ENCODE measurements around the gene TRIM2.
"Not testable (repeated sequence)": the region's sequence is repeated elsewhere in the genome, so short reads cannot be mapped to it uniquely, and the experiment has no call there.

The TRIM2 gene

GRCh38 chr4:153204247-153204671, at the start of gene TRIM2:
Gene TRIM2 (plus strand): TSS chr4:153204443. CDS start chr4:153204531, 88 bp downstream.
- DNase-seq (ENCODE audit: low read depth, low spot score), result no peak

GRCh38 chr4:153155686-153156085, 48.6 kb upstream of the TRIM2 start:
- DNase-seq (ENCODE audit: low read depth, low spot score), result no peak

- no peak for DNase-seq (ENCODE audit: low read depth, low spot score)
Observed at GRCh38 chr4:153156263-153156662, 48.0 kb upstream of the TRIM2 start.

- DNase-seq (ENCODE audit: low read depth, low spot score), result no peak
Observed at GRCh38 chr4:153156721-153157120, 47.5 kb upstream of the TRIM2 start.

GRCh38 chr4:153159016-153159415, 45.2 kb upstream of the TRIM2 start:
- DNase-seq (ENCODE audit: low read depth, low spot score), result no peak

- DNase-seq (ENCODE audit: low read depth, low spot score), result no peak
Observed at GRCh38 chr4:153159728-153160221, 44.5 kb upstream of the TRIM2 start.

- DNase-seq (ENCODE audit: low read depth, low spot score), result no peak
Observed at GRCh38 chr4:153160821-153161220, 43.4 kb upstream of the TRIM2 start.

GRCh38 chr4:153161226-153161963, 42.8 kb upstream of the TRIM2 start:
- DNase-seq (ENCODE audit: low read depth, low spot score), result no peak

GRCh38 chr4:153165236-153165635, 39.0 kb upstream of the TRIM2 start:
- DNase-seq (ENCODE audit: low read depth, low spot score), result not testable (repeated sequence)

- DNase-seq (ENCODE audit: low read depth, low spot score), result no peak
Observed at GRCh38 chr4:153166716-153167501, 37.3 kb upstream of the TRIM2 start.

GRCh38 chr4:153169776-153170175, 34.5 kb upstream of the TRIM2 start:
- no peak for DNase-seq (ENCODE audit: low read depth, low spot score)

- DNase-seq (ENCODE audit: low read depth, low spot score), result no peak
Observed at GRCh38 chr4:153170407-153170806, 33.8 kb upstream of the TRIM2 start.

- no peak for DNase-seq (ENCODE audit: low read depth, low spot score)
Observed at GRCh38 chr4:153174821-153175567, 29.2 kb upstream of the TRIM2 start.

GRCh38 chr4:153176938-153177337, 27.3 kb upstream of the TRIM2 start:
- DNase-seq (ENCODE audit: low read depth, low spot score), result no peak

- no peak for DNase-seq (ENCODE audit: low read depth, low spot score)
Observed at GRCh38 chr4:153177841-153178240, 26.4 kb upstream of the TRIM2 start.

- no peak for DNase-seq (ENCODE audit: low read depth, low spot score)
Observed at GRCh38 chr4:153179100-153179499, 25.1 kb upstream of the TRIM2 start.

- DNase-seq (ENCODE audit: low read depth, low spot score), result no peak
Observed at GRCh38 chr4:153181293-153181692, 22.9 kb upstream of the TRIM2 start.

- DNase-seq (ENCODE audit: low read depth, low spot score), result no peak
Observed at GRCh38 chr4:153181700-153182099, 22.5 kb upstream of the TRIM2 start.

GRCh38 chr4:153183146-153183545, 21.1 kb upstream of the TRIM2 start:
- no peak for DNase-seq (ENCODE audit: low read depth, low spot score)

- DNase-seq (ENCODE audit: low read depth, low spot score), result no peak
Observed at GRCh38 chr4:153185331-153185852, 18.9 kb upstream of the TRIM2 start.

- DNase-seq (ENCODE audit: low read depth, low spot score), result no peak
Observed at GRCh38 chr4:153186046-153186728, 18.1 kb upstream of the TRIM2 start.
